OCI-M1 (cell line): Measurements from ENCODE around the gene RBM8A.
A peak's percentile ranks its signal among the peaks of the same experiment; 100 is the strongest.

Experiments used
- DNase-seq: peaks from one replicate; lab custom pipeline; 2025; lab: John Stamatoyannopoulos, UW

The RBM8A gene

DNA sequence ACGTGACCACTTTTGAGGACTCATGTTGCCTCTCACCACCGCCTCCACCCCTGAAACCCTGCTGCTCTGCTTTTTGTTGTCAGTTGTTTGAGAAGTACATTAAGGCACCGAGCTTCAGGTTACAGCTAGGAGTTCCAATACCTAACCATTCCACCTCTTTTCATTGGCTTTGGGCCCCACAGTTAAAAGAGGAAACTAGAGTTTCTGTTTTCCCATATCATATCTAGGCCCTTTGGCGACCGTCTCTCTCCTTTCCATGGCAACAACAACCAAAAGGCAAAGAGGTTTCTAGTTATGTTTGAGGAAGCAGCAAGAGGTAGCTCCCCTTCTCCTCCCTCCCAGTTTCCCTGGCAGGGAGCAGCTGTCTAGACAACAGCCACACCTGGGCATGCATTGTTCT is 47.5 kb downstream of the RBM8A start:
- DNase-seq, result peak; percentile 93

GRCh38 chr1:145878724-145879123 is 48.6 kb downstream of the RBM8A start:
- DNase-seq, result no peak

DNA sequence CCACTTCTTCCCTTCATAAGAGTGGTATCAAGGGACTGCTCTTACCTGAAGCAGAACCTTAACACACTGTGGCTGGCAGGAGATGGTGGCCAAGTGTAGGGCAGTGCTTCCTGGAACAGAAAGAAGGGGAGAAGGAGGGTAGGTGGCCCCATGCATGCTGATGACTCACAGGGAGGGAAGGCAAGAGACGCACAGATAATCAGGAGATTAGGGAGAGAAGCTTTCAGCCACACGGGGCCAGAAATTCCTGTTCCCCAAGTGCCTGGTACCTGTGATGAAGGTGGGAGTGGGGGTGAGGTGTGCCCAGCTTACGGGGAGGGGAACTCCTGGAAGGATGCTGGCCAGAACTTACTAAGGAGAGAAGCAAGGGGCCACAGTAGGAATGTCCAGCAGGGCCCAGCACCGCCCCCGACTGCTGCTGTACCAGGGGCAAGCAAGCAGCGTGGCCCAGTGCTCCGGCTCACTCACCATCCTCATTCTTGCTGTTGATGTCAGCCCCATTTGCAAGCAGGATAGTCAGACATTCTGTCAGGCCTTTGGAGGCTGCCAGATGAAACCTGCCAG is 49.3 kb downstream of the RBM8A start:
- DNase-seq, result no peak

DNA sequence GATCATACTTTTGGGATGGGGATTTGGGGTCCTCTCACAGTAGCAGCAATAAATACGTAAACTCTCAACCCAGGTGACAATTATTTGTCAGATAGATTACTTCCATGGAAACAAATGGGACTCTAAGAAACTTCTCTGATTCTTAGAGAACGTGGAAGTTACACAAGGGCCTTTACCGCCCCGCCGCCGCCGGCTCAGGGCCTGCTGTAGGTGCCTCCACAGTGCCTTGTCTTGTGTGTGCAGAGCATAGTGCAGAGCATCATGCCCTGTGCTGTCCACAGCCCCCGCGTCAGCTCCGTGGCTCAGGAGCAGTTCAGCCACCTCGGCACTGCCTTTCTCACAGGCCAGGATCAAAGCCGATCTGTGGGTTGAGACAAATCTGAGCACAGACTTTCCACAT is 52.6 kb downstream of the RBM8A start:
- DNase-seq, result no peak

DNA sequence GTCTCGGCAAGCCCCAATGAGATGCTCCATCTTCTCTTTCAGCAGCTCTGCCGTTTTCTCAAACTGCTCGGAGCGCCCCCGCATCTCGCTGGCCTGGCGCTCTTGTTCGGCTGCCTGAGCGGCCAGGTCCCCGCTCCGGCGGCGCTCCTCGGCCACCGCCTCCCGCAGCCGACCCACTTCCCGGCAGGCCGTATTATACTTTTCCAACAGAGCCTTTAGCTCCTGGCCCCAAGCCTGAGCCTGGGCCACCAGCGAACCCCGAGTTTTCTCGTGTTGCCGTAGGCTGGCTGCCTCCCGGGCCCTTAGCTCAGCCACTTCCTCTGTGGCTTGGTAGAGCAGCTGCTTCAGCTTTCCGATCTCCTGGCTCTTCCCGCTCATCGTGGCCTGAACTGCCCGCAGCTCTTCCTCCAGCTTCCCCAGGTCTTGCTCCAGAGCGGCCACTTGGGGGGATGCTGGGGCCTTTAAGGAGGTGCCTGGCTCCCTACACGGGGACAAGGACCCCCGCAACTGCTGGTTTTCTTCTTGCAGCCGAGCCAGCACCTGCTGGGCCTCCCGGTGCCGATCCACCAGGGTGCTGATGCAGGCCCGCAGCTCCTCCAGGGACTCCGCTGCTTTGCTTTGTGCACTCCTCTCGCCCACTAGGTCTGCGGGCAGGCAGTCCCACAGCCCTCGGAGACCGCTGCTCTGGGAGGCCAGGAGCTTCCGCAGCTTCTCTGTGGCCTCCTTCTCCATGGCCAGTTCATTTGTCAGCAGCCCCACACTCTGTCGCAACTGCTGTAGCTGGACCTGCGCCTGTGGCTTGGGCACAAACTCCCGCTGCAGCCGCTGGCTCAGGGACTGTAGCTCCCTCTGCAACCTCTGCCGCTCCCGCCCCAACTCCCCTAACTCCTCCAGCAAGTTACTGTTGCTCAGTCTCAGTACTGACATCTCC is 55.0 kb downstream of the RBM8A start:
- no peak for DNase-seq
